HepG2 (cell line): ENCODE data around the gene FSD1. TPM values are rescaled to one million over a fixed set of nuclear protein-coding genes. Genes with fewer than 3 reads are reported as not detected.

ENCODE experiments used
- ATAC-seq: fragments of 200-7000 bp; cut with Tn5 transposase; 3 replicates; pipeline ENCODE4 v1.9.1; 2020; ENCODE audit warnings: mild to moderate bottlenecking, moderate library complexity
- BruUV-seq: library from RNA; stranded (reverse); fragments of 400-500 nt; replicated peaks from 2 replicates; lab custom pipeline; 2021; lab: Mats Ljungman, UMichigan
- CTCF ChIA-PET: fragments of 300-600 bp; formaldehyde crosslinking; extraction: SDS; loops from one replicate; lab custom pipeline; 2021; ENCODE audit warnings: low total read pairs, inconsistent platforms, low intra/inter-chr PET ratio; lab: Yijun Ruan, JAX
- POLR2A ChIA-PET: fragments of 350-600 bp; sonication (Branson Sonifier 250); formaldehyde crosslinking; loops from one replicate; lab custom pipeline; 2020; ENCODE audit warnings: antibody characterized with exemption, inconsistent platforms; lab: Yijun Ruan, JAX
- DNase-seq: peaks from one replicate; pipeline ENCODE4 v3.0.0-alpha.2; 2015; ENCODE audit warnings: low spot score
- FAIRE-seq: peaks from 3 replicates; lab custom pipeline; 2011; peaks lifted over from hg19 to GRCh38; lab: Jason Lieb, UNC
- H2AFZ ChIP-seq: one replicate; pipeline ENCODE4 v1.6.1; 2011; ENCODE audit warnings: low read length, inconsistent platforms
- H3K27ac ChIP-seq: fragments of 300-600 bp; 3 replicates; pipeline ENCODE4 v1.8.0; 2011; ENCODE audit warnings: mixed run types, mild to moderate bottlenecking, mixed read lengths, low read length, inconsistent platforms; ENCODE audit not compliant: insufficient read depth; ENCODE audit errors: extremely low read length
- H3K27me3 ChIP-seq, 2 experiments: fragments of 200-600 bp in 1 of 2; 2 replicates in 1 of 2; 3 replicates in 1 of 2; pipeline versions ENCODE4 v1.6.0 to v1.8.0; 2011; ENCODE audit warnings: low read length in 2 of 2, mild to moderate bottlenecking in 2 of 2, moderate library complexity in 2 of 2, inconsistent platforms in 1 of 2; ENCODE audit not compliant: insufficient read depth in 2 of 2, control insufficient read depth in 1 of 2
- H3K36me3 ChIP-seq, 2 experiments: fragments of 200-600 bp in 1 of 2; replicated peaks in 1 of 2; 2 replicates in 1 of 2; 3 replicates in 1 of 2; pipeline versions ENCODE4 v1.5.1 to v1.8.0; 2011; ENCODE audit warnings: low read length in 2 of 2, inconsistent platforms in 1 of 2; ENCODE audit not compliant: insufficient read depth in 2 of 2, control insufficient read depth in 1 of 2
- H3K4me1 ChIP-seq: 2 replicates; pipeline ENCODE4 v1.5.1; 2012; ENCODE audit warnings: low read length, inconsistent platforms; ENCODE audit not compliant: insufficient read depth
- H3K4me2 ChIP-seq: 2 replicates; pipeline ENCODE4 v1.6.0; 2011; ENCODE audit warnings: low read depth, low read length, inconsistent platforms
- H3K4me3 ChIP-seq, 3 experiments: fragments of 200-600 bp in 1 of 3; sonication (generic), shearing (Covaris generic) in 1 of 3; replicated peaks in 1 of 3; 2 replicates each; pipeline ENCODE4 v1.5.1; 2011 to 2016; ENCODE audit warnings: low read length in 3 of 3, inconsistent platforms in 2 of 3, low read depth in 2 of 3, mild to moderate bottlenecking in 2 of 3, control low read depth in 1 of 3, mixed read lengths in 1 of 3; ENCODE audit not compliant: insufficient read depth in 1 of 3
- H3K79me2 ChIP-seq: one replicate; pipeline ENCODE4 v1.6.1; 2011; ENCODE audit warnings: low read length, inconsistent platforms; ENCODE audit not compliant: insufficient read depth
- H3K9ac ChIP-seq: 2 replicates; pipeline ENCODE4 v1.6.0; 2011; ENCODE audit warnings: mild to moderate bottlenecking, low read depth, low read length, inconsistent platforms; ENCODE audit not compliant: insufficient read depth
- H3K9me3 ChIP-seq: 2 replicates; pipeline ENCODE4 v1.5.1; 2012; ENCODE audit warnings: mild to moderate bottlenecking, low read length
- H4K20me1 ChIP-seq: 2 replicates; pipeline ENCODE4 v1.6.0; 2011; ENCODE audit warnings: inconsistent platforms, mild to moderate bottlenecking, low read length, moderate library complexity; ENCODE audit not compliant: insufficient read depth
- ARNT ChIP-seq: fragments of 450-650 bp; IDR thresholded peaks from 2 replicates; pipeline ENCODE4 v1.6.1; 2017
- ARNTL ChIP-seq: sonication (generic); formaldehyde crosslinking; IDR thresholded peaks from 2 replicates; pipeline ENCODE4 v1.4.0; 2020; ENCODE audit warnings: mild to moderate bottlenecking, missing genetic modification reagents
- ASH2L ChIP-seq: fragments of 300-600, 200-600 bp; sonication (generic); IDR thresholded peaks from 2 replicates; pipeline ENCODE4 v1.7.0; 2017; ENCODE audit warnings: low read depth, mild to moderate bottlenecking, moderate library complexity, mixed read lengths, low read length; ENCODE audit not compliant: insufficient read length
- GLMP ChIP-seq: sonication (generic); formaldehyde crosslinking; IDR thresholded peaks from 2 replicates; pipeline ENCODE4 v1.9.0; 2021; ENCODE audit warnings: missing genetic modification reagents, mild to moderate bottlenecking, borderline replicate concordance
- HNRNPL ChIP-seq: fragments of 200-400 bp; formaldehyde crosslinking; IDR thresholded peaks from 2 replicates; pipeline ENCODE4 v1.6.1; 2017; ENCODE audit warnings: mild to moderate bottlenecking, low read depth, low read length
- HOXA5 ChIP-seq: sonication (generic); formaldehyde crosslinking; IDR thresholded peaks from 2 replicates; pipeline ENCODE4 v1.4.0; 2020; ENCODE audit warnings: missing genetic modification reagents
- KAT8 ChIP-seq: IDR thresholded peaks from 2 replicates; pipeline ENCODE4 v1.6.1; 2016; ENCODE audit warnings: missing genetic modification reagents, missing compliant biosample characterization
- MIER3 ChIP-seq: IDR thresholded peaks from 2 replicates; pipeline ENCODE4 v1.6.1; 2016; ENCODE audit warnings: missing compliant biosample characterization, borderline replicate concordance
- MTA1 ChIP-seq: sonication (generic); formaldehyde crosslinking; IDR thresholded peaks from 2 replicates; pipeline ENCODE4 v1.4.0; 2020; ENCODE audit warnings: missing genetic modification reagents, mild to moderate bottlenecking, borderline replicate concordance
- MTA3 ChIP-seq: sonication (generic); formaldehyde crosslinking; IDR thresholded peaks from 2 replicates; pipeline ENCODE4 v1.4.0; 2020; ENCODE audit warnings: missing genetic modification reagents
- MYC ChIP-seq: sonication (generic); formaldehyde crosslinking; IDR thresholded peaks from 2 replicates; pipeline ENCODE4 v1.9.0; 2021; ENCODE audit warnings: missing genetic modification reagents, borderline replicate concordance
- NR1H2 ChIP-seq: sonication (generic); formaldehyde crosslinking; IDR thresholded peaks from 2 replicates; pipeline ENCODE4 v1.8.1; 2022; ENCODE audit warnings: low read depth, missing genetic modification reagents, borderline replicate concordance
- POLR2AphosphoS5 ChIP-seq: IDR thresholded peaks from 2 replicates; pipeline ENCODE4 v1.6.1; 2012; ENCODE audit warnings: low read depth, low read length
- POLR2G ChIP-seq: fragments of 200-400 bp; formaldehyde crosslinking; IDR thresholded peaks from 2 replicates; pipeline ENCODE4 v1.6.1; 2018; ENCODE audit warnings: mild to moderate bottlenecking, low read depth, low read length, moderate library complexity
- RBM22 ChIP-seq: fragments of 200-400 bp; formaldehyde crosslinking; optimal IDR thresholded peaks from 2 replicates; pipeline ENCODE3; 2017; ENCODE audit warnings: mild to moderate bottlenecking, low read length, moderate library complexity
- THYN1 ChIP-seq: sonication (generic); formaldehyde crosslinking; IDR thresholded peaks from 2 replicates; pipeline ENCODE4 v1.8.1; 2023; ENCODE audit warnings: low read depth, mild to moderate bottlenecking, moderate library complexity, missing genetic modification reagents, borderline replicate concordance
- ZNF224 ChIP-seq: sonication (generic); formaldehyde crosslinking; IDR thresholded peaks from 2 replicates; pipeline ENCODE4 v1.5.0; 2020; ENCODE audit warnings: mild to moderate bottlenecking, missing genetic modification reagents
- ZNF274 ChIP-seq: sonication (generic); formaldehyde crosslinking; IDR thresholded peaks from 2 replicates; pipeline ENCODE4 v1.5.1; 2020; ENCODE audit warnings: mild to moderate bottlenecking, missing genetic modification reagents
- ZNF496 ChIP-seq: sonication (generic); formaldehyde crosslinking; IDR thresholded peaks from 2 replicates; pipeline ENCODE4 v1.8.1; 2023; ENCODE audit warnings: mild to moderate bottlenecking, moderate library complexity, missing genetic modification reagents; ENCODE audit not compliant: insufficient replicate concordance
- ZNF672 ChIP-seq: sonication (generic); formaldehyde crosslinking; IDR thresholded peaks from 2 replicates; pipeline ENCODE4 v1.8.1; 2022; ENCODE audit warnings: missing genetic modification reagents
- ZNF788 ChIP-seq: sonication (generic); formaldehyde crosslinking; IDR thresholded peaks from 2 replicates; pipeline ENCODE4 v1.5.0; 2020; ENCODE audit warnings: mild to moderate bottlenecking, missing genetic modification reagents, borderline replicate concordance
- ZSCAN20 ChIP-seq: sonication (generic); formaldehyde crosslinking; IDR thresholded peaks from 2 replicates; pipeline ENCODE4 v1.4.0; 2020; ENCODE audit warnings: missing genetic modification reagents, mild to moderate bottlenecking, borderline replicate concordance
- WGBS: methylation state at CpG from one replicate; pipeline ENCODE4 v1.1.6; 2017; ENCODE audit warnings: low lambda C conversion rate; 5-methylcytosine and 5-hydroxymethylcytosine counted together
- in situ Hi-C: cut with HindIII; loops from 2 replicates; pipeline ENCODE4 v1.10.0; 2017; ENCODE audit warnings: low pct_unique_long_range_greater_than_20kb; ENCODE audit not compliant: extremely low pct_ligation_motif_present
- intact Hi-C: fragments of 100-400 bp; cut with micrococcal nuclease; formaldehyde crosslinking; loops from one replicate; pipeline ENCODE4 v1.10.0; 2022; ENCODE audit not compliant: unreplicated experiment
- polyA plus RNA-seq, 8 experiments: library from polyadenylated mRNA; depleted of rRNA in 3 of 8; stranded (reverse) in 7 of 8; unstranded in 1 of 8; fragments of >200 nt; fragmentation: Illumina TruSeq in 4 of 8; extraction: Trizol in 4 of 8; gene quantifications; 2 replicates each; pipeline versions ENCODE4 v1.2.1 to v1.2.3, GENCODE V29; 2011 to 2016; ENCODE audit warnings: low read depth in 4 of 8, missing spikeins in 1 of 8, mixed read lengths in 1 of 8; ENCODE audit not compliant: insufficient read depth in 1 of 8
- total RNA-seq, 5 experiments: library from RNA; depleted of rRNA; stranded (reverse); fragments of >200 nt; fragmentation: Illumina TruSeq; extraction: Trizol; gene quantifications; 2 replicates each; pipeline ENCODE4 v1.2.3, GENCODE V29; 2016; ENCODE audit warnings: low read depth in 1 of 5
- TF ChIP-seq, protein P1 (sequence below): sonication (generic); formaldehyde crosslinking; IDR thresholded peaks from 2 replicates; pipeline ENCODE4 v1.5.0; 2020; ENCODE audit warnings: mild to moderate bottlenecking, missing genetic modification reagents, borderline replicate concordance

FSD1 gene
- total and polyA plus RNA-seq, 2 of the 13 experiments (the other 11 are each of a cell fraction or from before 2014, with no cell fraction given): 0.29 to 0.66 TPM

DNA sequence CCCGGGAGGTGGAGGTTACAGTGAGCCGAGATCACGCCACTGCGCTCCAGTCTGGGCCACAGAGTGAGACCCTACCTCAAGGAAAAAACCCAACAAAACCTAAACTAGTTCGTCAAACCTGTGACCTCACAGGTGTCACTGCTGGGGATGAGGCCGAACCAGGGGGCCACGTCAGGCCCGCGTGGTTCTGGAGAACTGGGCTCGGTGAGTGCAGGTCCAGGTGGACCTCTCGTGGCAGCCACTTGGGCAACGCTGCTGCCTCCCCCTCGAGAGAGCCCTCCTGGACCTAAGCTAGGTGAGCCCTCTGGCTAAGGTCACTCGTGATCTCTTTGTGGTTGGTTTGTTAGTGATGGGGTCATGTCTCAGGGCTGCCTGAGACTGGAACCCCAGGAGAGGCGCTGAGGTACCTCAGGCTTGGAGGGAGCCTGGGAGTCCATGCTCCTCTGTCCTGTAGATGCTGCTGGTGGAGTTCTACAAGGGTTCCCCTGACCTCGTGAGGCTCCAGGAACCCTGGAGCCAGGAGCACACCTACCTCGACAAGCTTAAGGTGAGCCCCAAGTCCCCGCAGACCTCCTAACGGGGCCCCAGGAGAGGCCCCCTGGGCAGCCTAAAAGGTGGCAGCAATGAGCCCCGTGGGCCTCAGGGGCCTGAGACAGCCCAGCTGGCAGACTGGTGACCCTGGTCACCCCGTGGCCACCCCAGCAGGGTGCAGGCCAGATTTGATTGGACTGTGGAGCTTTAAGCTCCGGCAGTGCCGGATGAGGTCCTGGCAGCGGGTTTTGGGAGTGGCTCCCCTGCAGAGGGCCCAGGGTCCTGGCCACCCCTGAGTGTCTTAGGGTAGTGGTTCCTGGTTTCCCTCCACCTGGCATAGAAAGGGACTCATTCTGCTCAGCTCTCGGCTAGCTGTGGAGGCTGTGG lies 54.6 kb downstream of the FSD1 start:
- DNase-seq: no peak
- no TSS peak for BruUV-seq
- Histone ChIP-seq H4K20me1 (no peaks in the 10 kb centered on the region), H3K27ac (no peak overlapping the region), H3K27me3 (no peaks in the 10 kb centered on the region), H3K4me2 (no peak overlapping the region), H3K4me3 (no peak overlapping the region), H3K9ac (no peak overlapping the region), H3K9me3 (no peaks in the 10 kb centered on the region), H3K36me3 (peaks cover 18 to 41% of the 10 kb centered on the region in 2 experiments; a peak in 4 of 5 replicates), H3K4me1 (no peaks in the 10 kb centered on the region), H3K79me2 (no peaks in the 10 kb centered on the region), H2AFZ (no peak overlapping the region)
- ChIA-PET CTCF (no interaction called here), POLR2A (interaction anchor here (1.1 to 3.2 kb wide), 3 partner anchors 16 to 28 kb away, joined by 3 to 11 read pairs (median 10); partner anchors contain the start of gene MPND)
- in situ Hi-C loops (no loop called here), intact Hi-C loops (no loop called here)
- WGBS: over 99% methylated on average over 14 of the region's 25 CpGs
- FAIRE-seq: no peak
- no peak for ATAC-seq
- TF ChIP-seq MTA3 (no peak), MIER3 (CRISPR knock-in tag) (no peak), HOXA5 (CRISPR knock-in tag) (no peak), ZNF224 (no peak), GLMP (no peak), ZNF274 (CRISPR knock-in tag) (no peak), ZNF496 (CRISPR knock-in tag) (no peak), MYC (CRISPR knock-in tag) (no peak), ZNF672 (CRISPR knock-in tag) (no peak), POLR2AphosphoS5 (0 out of 2 replicates have a peak, but pooled peaks have one; percentile 32), ZNF788 (no peak), MTA1 (CRISPR knock-in tag) (no peak), ZSCAN20 (CRISPR knock-in tag) (no peak), ARNT (no peak), POLR2G (0 out of 2 replicates have a peak, but pooled peaks have one; percentile 17), ASH2L (no peak), THYN1 (no peak), HNRNPL (0 out of 2 replicates have a peak, but pooled peaks have one; percentile 7), NR1H2 (CRISPR knock-in tag) (no peak), RBM22 (peak; percentile 6), ARNTL (no peak), KAT8 (CRISPR knock-in tag) (no peak)
- TF ChIP-seq, protein P1, sequence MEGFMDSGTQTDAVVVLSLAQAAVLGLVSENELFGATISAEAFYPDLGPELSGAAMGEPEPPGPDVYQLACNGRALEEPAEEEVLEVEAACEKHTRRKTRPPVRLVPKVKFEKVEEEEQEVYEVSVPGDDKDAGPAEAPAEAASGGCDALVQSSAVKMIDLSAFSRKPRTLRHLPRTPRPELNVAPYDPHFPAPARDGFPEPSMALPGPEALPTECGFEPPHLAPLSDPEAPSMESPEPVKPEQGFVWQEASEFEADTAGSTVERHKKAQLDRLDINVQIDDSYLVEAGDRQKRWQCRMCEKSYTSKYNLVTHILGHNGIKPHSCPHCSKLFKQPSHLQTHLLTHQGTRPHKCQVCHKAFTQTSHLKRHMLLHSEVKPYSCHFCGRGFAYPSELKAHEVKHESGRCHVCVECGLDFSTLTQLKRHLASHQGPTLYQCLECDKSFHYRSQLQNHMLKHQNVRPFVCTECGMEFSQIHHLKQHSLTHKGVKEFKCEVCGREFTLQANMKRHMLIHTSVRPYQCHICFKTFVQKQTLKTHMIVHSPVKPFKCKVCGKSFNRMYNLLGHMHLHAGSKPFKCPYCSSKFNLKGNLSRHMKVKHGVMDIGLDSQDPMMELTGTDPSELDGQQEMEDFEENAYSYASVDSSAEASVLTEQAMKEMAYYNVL: no peak
